ENCODE data around the gene NECTIN1.

DNA sequence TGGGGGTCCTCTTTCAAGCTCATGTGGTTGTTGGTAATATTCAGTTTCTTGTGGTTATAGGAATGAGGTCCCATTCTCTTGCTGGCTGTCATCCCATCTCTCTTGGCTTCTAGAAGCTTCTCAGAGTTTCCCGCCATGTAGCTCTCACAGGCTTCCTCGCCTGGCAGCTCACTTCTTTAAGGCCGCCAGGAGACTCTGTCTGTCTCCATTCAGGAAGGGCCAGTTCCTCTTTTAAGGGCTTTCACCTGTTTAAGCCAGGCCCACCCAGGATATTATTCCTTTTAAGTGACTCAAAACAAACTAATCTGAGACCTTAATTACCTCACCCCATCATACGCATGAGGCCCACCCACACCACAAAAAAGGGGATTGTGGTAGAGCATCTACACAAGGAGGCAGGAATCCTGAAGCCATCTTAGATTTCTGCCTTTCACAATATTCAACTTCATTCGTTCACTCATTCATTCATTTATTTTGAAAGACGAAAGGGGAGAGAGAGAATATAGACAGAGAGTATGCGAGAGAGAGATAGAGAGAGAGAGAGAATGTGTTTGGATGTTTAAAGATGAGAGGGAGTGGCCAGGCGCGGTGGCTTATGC is 42.3 kb upstream of the NECTIN1 start:
- TF ChIP-seq ZFP30 (CRISPR knock-in tag; IDR thresholded peaks at IDR 0.05) (no peak), RARB (CRISPR knock-in tag; IDR thresholded peaks at IDR 0.05) (no peak), PATZ1 (CRISPR knock-in tag; IDR thresholded peaks at IDR 0.05; ENCODE audit: borderline replicate concordance) (no peak), TCF4 (CRISPR knock-in tag; IDR thresholded peaks at IDR 0.05; ENCODE audit: borderline replicate concordance) (no peak), ARNTL (CRISPR knock-in tag; IDR thresholded peaks at IDR 0.05; ENCODE audit: borderline replicate concordance, low read depth) (no peak), TOX (CRISPR knock-in tag; IDR thresholded peaks at IDR 0.05; ENCODE audit: borderline replicate concordance) (no peak), POU6F1 (CRISPR knock-in tag; IDR thresholded peaks at IDR 0.05; ENCODE audit: borderline replicate concordance, low read depth) (no peak), TSHZ2 (CRISPR knock-in tag; IDR thresholded peaks at IDR 0.05) (no peak), ISL1 (CRISPR knock-in tag; IDR thresholded peaks at IDR 0.05) (no peak)
- TF ChIP-seq, protein P1, sequence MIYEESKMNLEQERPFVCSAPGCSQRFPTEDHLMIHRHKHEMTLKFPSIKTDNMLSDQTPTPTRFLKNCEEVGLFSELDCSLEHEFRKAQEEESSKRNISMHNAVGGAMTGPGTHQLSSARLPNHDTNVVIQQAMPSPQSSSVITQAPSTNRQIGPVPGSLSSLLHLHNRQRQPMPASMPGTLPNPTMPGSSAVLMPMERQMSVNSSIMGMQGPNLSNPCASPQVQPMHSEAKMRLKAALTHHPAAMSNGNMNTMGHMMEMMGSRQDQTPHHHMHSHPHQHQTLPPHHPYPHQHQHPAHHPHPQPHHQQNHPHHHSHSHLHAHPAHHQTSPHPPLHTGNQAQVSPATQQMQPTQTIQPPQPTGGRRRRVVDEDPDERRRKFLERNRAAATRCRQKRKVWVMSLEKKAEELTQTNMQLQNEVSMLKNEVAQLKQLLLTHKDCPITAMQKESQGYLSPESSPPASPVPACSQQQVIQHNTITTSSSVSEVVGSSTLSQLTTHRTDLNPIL (CRISPR knock-in tag; IDR thresholded peaks at IDR 0.05; ENCODE audit: low read depth): no peak
- TF ChIP-seq, protein P2, sequence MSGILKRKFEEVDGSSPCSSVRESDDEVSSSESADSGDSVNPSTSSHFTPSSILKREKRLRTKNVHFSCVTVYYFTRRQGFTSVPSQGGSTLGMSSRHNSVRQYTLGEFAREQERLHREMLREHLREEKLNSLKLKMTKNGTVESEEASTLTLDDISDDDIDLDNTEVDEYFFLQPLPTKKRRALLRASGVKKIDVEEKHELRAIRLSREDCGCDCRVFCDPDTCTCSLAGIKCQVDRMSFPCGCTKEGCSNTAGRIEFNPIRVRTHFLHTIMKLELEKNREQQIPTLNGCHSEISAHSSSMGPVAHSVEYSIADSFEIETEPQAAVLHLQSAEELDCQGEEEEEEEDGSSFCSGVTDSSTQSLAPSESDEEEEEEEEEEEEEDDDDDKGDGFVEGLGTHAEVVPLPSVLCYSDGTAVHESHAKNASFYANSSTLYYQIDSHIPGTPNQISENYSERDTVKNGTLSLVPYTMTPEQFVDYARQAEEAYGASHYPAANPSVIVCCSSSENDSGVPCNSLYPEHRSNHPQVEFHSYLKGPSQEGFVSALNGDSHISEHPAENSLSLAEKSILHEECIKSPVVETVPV (CRISPR knock-in tag; IDR thresholded peaks at IDR 0.05): no peak

All from SK-N-SH treated with all-trans-retinoic acid at 6 μM for 48 hours (cell line).